ENCODE results near the gene DIMT1.

DNA sequence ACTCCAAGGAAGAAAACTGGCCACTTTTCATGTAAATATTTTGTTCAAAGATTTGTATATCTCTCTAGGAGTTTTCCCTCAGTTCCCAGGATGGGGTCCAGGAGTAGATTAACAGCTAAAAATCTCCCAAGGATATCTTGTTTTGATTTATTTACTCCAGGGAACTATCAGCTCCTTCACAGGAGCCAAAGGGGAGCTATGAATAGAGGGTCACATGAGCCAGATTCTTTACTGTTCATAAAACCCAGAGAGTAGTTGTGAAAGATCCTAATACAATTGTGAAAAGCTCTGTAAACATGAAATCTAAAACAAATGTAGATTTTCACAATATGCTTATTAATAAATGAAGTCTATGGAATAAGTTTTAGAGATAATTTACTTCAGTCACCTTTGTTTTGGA, 16.9 kb downstream of the DIMT1 start:
- TF ChIP-seq, protein P1, sequence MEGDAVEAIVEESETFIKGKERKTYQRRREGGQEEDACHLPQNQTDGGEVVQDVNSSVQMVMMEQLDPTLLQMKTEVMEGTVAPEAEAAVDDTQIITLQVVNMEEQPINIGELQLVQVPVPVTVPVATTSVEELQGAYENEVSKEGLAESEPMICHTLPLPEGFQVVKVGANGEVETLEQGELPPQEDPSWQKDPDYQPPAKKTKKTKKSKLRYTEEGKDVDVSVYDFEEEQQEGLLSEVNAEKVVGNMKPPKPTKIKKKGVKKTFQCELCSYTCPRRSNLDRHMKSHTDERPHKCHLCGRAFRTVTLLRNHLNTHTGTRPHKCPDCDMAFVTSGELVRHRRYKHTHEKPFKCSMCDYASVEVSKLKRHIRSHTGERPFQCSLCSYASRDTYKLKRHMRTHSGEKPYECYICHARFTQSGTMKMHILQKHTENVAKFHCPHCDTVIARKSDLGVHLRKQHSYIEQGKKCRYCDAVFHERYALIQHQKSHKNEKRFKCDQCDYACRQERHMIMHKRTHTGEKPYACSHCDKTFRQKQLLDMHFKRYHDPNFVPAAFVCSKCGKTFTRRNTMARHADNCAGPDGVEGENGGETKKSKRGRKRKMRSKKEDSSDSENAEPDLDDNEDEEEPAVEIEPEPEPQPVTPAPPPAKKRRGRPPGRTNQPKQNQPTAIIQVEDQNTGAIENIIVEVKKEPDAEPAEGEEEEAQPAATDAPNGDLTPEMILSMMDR (conservative IDR thresholded peaks at IDR 0.05 in 1 of 2, IDR thresholded peaks at IDR 0.05 in 1 of 2; ENCODE audit: extremely low read depth in 1 of 2, insufficient read depth in 1 of 2, low read depth in 1 of 2, low read length in 2 of 2): no peak
- TF ChIP-seq EZH2 (IDR thresholded peaks at IDR 0.05; ENCODE audit: borderline replicate concordance, low read length): no peak
